ENCODE results near the gene RYR1.

RYR1 gene

DNA sequence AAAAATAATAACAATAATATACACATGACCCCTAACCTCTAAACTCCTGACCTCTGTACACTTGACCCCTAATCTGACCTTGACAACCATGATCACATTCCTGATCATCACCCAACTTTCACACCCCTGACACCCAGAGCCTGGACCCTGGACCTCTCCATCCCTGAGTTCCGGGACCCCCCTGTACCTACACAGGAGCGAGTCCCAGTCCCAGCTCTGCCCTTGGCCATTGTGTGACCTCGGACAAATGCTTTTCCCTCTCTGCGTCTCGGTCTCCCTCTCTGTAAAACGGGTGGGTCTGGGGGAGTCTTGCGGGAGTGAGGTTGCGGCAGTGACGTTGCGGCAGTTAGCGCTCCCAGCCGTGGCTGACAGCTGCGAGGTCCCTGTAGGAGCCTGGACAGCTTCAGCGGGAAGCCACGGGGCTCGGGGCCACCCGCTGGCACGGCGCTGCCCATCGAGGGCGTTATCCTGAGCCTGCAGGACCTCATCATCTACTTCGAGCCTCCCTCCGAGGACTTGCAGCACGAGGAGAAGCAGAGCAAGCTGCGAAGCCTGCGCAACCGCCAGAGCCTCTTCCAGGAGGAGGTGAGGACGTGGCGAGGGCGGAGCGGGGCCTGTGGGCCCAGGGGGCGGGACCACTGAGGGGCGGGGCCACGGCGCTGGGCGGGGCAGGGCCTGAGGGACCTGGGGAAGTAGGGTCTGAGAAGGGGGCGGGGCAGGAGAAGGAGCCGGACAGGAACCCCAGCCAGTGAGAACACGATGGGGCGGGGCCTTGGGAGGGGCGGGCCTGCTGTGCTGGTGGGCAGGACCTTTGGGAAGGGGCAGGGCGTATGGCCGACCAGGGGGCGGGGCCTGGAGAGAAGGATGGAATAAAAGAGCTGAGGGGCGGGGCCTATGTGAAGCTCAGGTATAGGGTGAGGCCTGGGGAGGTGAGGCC is 19.2 kb downstream of the RYR1 start:
- H3K27ac ChIP-seq (ENCODE audit: extremely low read depth, low read depth, low read length): no peak overlapping the region
- H3K9me3 ChIP-seq (ENCODE audit: control insufficient read depth, insufficient read depth, low read depth, low read length): no peaks in the 10 kb centered on the region
- no peaks in the 10 kb centered on the region for H3K36me3 ChIP-seq (ENCODE audit: control insufficient read depth in 2 of 2, insufficient read depth in 1 of 2, low read length in 2 of 2)
- H3K4me1 ChIP-seq (ENCODE audit: control insufficient read depth, insufficient read depth, low read length): no peaks in the 10 kb centered on the region
- peak; percentile 52 for TF ChIP-seq SP2 (tag by site-specific recombination; IDR thresholded peaks at IDR 0.05)
- TF ChIP-seq ZNF404 (tag by site-specific recombination; IDR thresholded peaks at IDR 0.05): no peak
- no peak for TF ChIP-seq ZNF239 (tag by site-specific recombination; IDR thresholded peaks at IDR 0.05)
- TF ChIP-seq SP3 (tag by site-specific recombination; IDR thresholded peaks at IDR 0.05): peak; percentile 35; the same call in 1 of the 2 replicates
- TF ChIP-seq KLF9 (tag by site-specific recombination; IDR thresholded peaks at IDR 0.05; ENCODE audit: low read depth): peak; percentile 47
- TF ChIP-seq, protein P1, sequence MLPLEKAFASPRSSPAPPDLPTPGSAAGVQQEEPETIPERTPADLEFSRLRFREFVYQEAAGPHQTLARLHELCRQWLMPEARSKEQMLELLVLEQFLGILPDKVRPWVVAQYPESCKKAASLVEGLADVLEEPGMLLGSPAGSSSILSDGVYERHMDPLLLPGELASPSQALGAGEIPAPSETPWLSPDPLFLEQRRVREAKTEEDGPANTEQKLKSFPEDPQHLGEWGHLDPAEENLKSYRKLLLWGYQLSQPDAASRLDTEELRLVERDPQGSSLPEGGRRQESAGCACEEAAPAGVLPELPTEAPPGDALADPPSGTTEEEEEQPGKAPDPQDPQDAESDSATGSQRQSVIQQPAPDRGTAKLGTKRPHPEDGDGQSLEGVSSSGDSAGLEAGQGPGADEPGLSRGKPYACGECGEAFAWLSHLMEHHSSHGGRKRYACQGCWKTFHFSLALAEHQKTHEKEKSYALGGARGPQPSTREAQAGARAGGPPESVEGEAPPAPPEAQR (tag by site-specific recombination; IDR thresholded peaks at IDR 0.05): no peak
- 0 out of 2 replicates have a peak, but pooled peaks have one; percentile 18 for TF ChIP-seq ZFP69B (tag by site-specific recombination; IDR thresholded peaks at IDR 0.05)
- no peak for TF ChIP-seq ZNF473 (tag by site-specific recombination; IDR thresholded peaks at IDR 0.05)
- TF ChIP-seq KLF8 (tag by site-specific recombination; IDR thresholded peaks at IDR 0.05): peak; percentile 41; the same call in 1 of the 2 replicates
- no peak for TF ChIP-seq FEZF1 (tag by site-specific recombination; IDR thresholded peaks at IDR 0.05)
- TF ChIP-seq ZNF114 (tag by site-specific recombination; IDR thresholded peaks at IDR 0.05): no peak
- TF ChIP-seq TCF7L2 (IDR thresholded peaks at IDR 0.05; ENCODE audit: borderline replicate concordance, low read depth, low read length): no peak
- TF ChIP-seq BCL11A (tag by site-specific recombination; IDR thresholded peaks at IDR 0.05; ENCODE audit: low read depth): 0 out of 2 replicates have a peak, but pooled peaks have one; percentile 48
- TF ChIP-seq ZNF791 (tag by site-specific recombination; IDR thresholded peaks at IDR 0.05): no peak
- TF ChIP-seq, protein P2, sequence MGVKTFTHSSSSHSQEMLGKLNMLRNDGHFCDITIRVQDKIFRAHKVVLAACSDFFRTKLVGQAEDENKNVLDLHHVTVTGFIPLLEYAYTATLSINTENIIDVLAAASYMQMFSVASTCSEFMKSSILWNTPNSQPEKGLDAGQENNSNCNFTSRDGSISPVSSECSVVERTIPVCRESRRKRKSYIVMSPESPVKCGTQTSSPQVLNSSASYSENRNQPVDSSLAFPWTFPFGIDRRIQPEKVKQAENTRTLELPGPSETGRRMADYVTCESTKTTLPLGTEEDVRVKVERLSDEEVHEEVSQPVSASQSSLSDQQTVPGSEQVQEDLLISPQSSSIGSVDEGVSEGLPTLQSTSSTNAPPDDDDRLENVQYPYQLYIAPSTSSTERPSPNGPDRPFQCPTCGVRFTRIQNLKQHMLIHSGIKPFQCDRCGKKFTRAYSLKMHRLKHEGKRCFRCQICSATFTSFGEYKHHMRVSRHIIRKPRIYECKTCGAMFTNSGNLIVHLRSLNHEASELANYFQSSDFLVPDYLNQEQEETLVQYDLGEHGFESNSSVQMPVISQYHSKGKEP (tag by site-specific recombination; IDR thresholded peaks at IDR 0.05): no peak
- TF ChIP-seq ZNF350 (tag by site-specific recombination; IDR thresholded peaks at IDR 0.05): peak; percentile 85
- TF ChIP-seq KLF1 (tag by site-specific recombination; IDR thresholded peaks at IDR 0.05): 0 out of 2 replicates have a peak, but pooled peaks have one; percentile 29
- TF ChIP-seq, protein P3, sequence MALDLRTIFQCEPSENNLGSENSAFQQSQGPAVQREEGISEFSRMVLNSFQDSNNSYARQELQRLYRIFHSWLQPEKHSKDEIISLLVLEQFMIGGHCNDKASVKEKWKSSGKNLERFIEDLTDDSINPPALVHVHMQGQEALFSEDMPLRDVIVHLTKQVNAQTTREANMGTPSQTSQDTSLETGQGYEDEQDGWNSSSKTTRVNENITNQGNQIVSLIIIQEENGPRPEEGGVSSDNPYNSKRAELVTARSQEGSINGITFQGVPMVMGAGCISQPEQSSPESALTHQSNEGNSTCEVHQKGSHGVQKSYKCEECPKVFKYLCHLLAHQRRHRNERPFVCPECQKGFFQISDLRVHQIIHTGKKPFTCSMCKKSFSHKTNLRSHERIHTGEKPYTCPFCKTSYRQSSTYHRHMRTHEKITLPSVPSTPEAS (tag by site-specific recombination; IDR thresholded peaks at IDR 0.05): no peak
- no peak for TF ChIP-seq HOXC10 (CRISPR knock-in tag; IDR thresholded peaks at IDR 0.05)
- TF ChIP-seq BCL11B (tag by site-specific recombination; IDR thresholded peaks at IDR 0.05; ENCODE audit: low read depth): peak; percentile 58; the same call in 1 of the 2 replicates
- no peak for TF ChIP-seq ZNF335 (tag by site-specific recombination; conservative IDR thresholded peaks at IDR 0.05)
- no peak overlapping the region for H3K4me3 ChIP-seq (ENCODE audit: low read depth, low read length)
- POLR2A ChIA-PET: no interaction called here
- CTCF ChIA-PET: interaction anchor here (0.6 to 0.8 kb wide), 4 partner anchors 17 to 550 kb away, joined by 3 read pairs; no protein-coding TSS in a partner anchor

DNA sequence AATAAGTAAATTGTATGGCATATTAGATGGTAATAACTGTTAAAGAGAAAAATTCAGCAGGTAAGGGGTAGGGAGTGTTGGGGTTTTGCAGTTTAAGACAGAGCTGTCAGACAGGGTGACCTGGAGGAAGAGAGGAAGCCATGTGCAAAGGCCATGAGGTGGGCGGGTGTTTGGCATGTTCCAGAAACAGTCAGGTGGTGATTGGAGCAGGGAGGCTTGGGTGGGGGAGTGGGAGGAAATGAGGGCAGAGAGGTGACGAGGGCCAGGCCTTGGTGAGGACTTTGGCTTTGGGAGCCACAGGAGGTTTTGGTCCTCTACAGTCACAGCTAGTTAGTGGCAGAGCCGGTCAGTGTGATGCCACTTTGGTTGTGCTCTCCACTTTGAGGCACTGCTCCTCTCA is 20.1 kb downstream of the RYR1 start:
- no peaks in the 10 kb centered on the region for H3K9me3 ChIP-seq (ENCODE audit: control insufficient read depth, insufficient read depth, low read depth, low read length)
- H3K27ac ChIP-seq (ENCODE audit: extremely low read depth, low read depth, low read length): no peak overlapping the region
- CTCF ChIA-PET: interaction anchor here (0.6 to 1.0 kb wide), 2 partner anchors 476 to 550 kb away, joined by 3 to 5 read pairs; partner anchors contain the start of genes MRPS12 and SARS2
- no peaks in the 10 kb centered on the region for H3K36me3 ChIP-seq (ENCODE audit: control insufficient read depth in 2 of 2, insufficient read depth in 1 of 2, low read length in 2 of 2)
- POLR2A ChIA-PET: no interaction called here
- H3K4me1 ChIP-seq (ENCODE audit: control insufficient read depth, insufficient read depth, low read length): no peaks in the 10 kb centered on the region
- H3K4me3 ChIP-seq (ENCODE audit: low read depth, low read length): no peak overlapping the region
- TF ChIP-seq ZBTB20 (tag by site-specific recombination; IDR thresholded peaks at IDR 0.05) (no peak), ZFHX2 (tag by site-specific recombination; conservative IDR thresholded peaks at IDR 0.05) (peak; percentile 91), ZNF416 (tag by site-specific recombination; IDR thresholded peaks at IDR 0.05) (no peak), ZNF37A (tag by site-specific recombination; IDR thresholded peaks at IDR 0.05) (no peak), ZNF221 (tag by site-specific recombination; IDR thresholded peaks at IDR 0.05; ENCODE audit: borderline replicate concordance) (no peak)
- TF ChIP-seq, protein P4, sequence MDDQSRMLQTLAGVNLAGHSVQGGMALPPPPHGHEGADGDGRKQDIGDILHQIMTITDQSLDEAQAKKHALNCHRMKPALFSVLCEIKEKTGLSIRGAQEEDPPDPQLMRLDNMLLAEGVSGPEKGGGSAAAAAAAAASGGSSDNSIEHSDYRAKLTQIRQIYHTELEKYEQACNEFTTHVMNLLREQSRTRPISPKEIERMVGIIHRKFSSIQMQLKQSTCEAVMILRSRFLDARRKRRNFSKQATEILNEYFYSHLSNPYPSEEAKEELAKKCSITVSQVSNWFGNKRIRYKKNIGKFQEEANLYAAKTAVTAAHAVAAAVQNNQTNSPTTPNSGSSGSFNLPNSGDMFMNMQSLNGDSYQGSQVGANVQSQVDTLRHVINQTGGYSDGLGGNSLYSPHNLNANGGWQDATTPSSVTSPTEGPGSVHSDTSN (CRISPR knock-in tag; IDR thresholded peaks at IDR 0.05): no peak
- TF ChIP-seq, protein P5, sequence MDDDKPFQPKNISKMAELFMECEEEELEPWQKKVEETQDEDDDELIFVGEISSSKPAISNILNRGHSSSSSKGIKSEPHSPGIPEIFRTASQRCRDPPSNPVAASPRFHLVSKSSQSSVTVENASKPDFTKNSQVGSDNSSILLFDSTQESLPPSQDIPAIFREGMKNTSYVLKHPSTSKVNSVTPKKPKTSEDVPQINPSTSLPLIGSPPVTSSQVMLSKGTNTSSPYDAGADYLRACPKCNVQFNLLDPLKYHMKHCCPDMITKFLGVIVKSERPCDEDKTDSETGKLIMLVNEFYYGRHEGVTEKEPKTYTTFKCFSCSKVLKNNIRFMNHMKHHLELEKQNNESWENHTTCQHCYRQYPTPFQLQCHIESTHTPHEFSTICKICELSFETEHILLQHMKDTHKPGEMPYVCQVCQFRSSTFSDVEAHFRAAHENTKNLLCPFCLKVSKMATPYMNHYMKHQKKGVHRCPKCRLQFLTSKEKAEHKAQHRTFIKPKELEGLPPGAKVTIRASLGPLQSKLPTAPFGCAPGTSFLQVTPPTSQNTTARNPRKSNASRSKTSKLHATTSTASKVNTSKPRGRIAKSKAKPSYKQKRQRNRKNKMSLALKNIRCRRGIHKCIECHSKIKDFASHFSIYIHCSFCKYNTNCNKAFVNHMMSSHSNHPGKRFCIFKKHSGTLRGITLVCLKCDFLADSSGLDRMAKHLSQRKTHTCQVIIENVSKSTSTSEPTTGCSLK (tag by site-specific recombination; IDR thresholded peaks at IDR 0.05): no peak

All from HEK293 (cell line).